ENCODE data around the gene PNMT. TPM values are rescaled to one million over a fixed set of nuclear protein-coding genes. Genes with fewer than 3 reads are reported as not detected.

The PNMT gene
- total and polyA plus RNA-seq, 2 donors (not counting 1 experiment from before 2014, with no cell fraction given): 0.13 to 0.76 TPM

DNA sequence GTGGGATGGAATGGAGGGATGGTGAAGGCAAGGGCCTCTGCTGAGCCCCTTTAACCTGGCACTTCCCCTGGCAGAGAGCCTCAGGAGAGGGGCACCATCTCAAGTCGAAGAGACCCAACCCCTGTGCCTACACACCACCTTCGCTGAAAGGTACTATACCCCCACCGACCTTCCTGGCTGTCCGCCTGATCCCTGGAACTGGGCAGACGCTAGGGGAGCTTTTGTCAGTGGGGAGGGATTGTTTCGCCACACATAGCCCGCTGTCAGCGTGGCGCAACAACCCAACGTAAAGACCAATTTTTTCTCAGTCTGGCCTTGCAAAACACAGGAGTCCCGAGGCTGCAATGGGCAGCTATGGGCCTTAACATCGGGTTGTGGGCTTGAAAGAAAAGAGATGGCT, 38.4 kb upstream of the PNMT start:
- ChIA-PET POLR2A (no interaction called here), CTCF (interaction anchor here (1.2 to 6.6 kb wide), 2 partner anchors 8 to 51 kb away, joined by 6 to 143 read pairs; no protein-coding TSS in a partner anchor)
- Mint-ChIP-seq H3K4me3 (no peak overlapping the region), H3K9me3 (ENCODE audit: insufficient read depth) (no peaks in the 10 kb centered on the region), H3K27me3 (peaks cover 30% of the 10 kb centered on the region), H3K27ac (no peak overlapping the region), H3K4me1 (peaks cover 25% of the 10 kb centered on the region)
- H3K4me3 ChIP-seq (ENCODE audit: control extremely low read depth in 1 of 5, extremely low read depth in 1 of 5, insufficient read depth in 1 of 5, low read depth in 2 of 5, low read length in 4 of 5): no peak overlapping the region
- intact Hi-C loops (cut with micrococcal nuclease): no loop called here
- no peak overlapping the region for H3K9ac ChIP-seq (ENCODE audit: low read length)
- H3K79me2 ChIP-seq (ENCODE audit: control insufficient read depth, insufficient read depth, low read length): peaks cover 9% of the 10 kb centered on the region
- no peak overlapping the region for H2AFZ ChIP-seq (ENCODE audit: insufficient read depth, low read depth, low read length, poor library complexity, severe bottlenecking)
- no peak overlapping the region for H3K27ac ChIP-seq (ENCODE audit: low read length in 2 of 2)
- no peak overlapping the region for H3K4me2 ChIP-seq (replicated peaks; ENCODE audit: low read depth, low read length, poor library complexity, severe bottlenecking)
- DNase-seq (no peak), ATAC-seq (ENCODE audit: low read depth) (no peak)
- WGBS (ENCODE audit: insufficient coverage): 92% methylated on average over 9 of the region's 12 CpGs
- H3K9me3 ChIP-seq (ENCODE audit: control extremely low read depth in 1 of 3, control insufficient read depth in 2 of 3, insufficient read depth in 1 of 3, low read length in 2 of 3): no peaks in the 10 kb centered on the region
- H4K20me1 ChIP-seq (ENCODE audit: control insufficient read depth, insufficient read depth, low read length, poor library complexity, severe bottlenecking): no peaks in the 10 kb centered on the region
- TF ChIP-seq, protein P1, sequence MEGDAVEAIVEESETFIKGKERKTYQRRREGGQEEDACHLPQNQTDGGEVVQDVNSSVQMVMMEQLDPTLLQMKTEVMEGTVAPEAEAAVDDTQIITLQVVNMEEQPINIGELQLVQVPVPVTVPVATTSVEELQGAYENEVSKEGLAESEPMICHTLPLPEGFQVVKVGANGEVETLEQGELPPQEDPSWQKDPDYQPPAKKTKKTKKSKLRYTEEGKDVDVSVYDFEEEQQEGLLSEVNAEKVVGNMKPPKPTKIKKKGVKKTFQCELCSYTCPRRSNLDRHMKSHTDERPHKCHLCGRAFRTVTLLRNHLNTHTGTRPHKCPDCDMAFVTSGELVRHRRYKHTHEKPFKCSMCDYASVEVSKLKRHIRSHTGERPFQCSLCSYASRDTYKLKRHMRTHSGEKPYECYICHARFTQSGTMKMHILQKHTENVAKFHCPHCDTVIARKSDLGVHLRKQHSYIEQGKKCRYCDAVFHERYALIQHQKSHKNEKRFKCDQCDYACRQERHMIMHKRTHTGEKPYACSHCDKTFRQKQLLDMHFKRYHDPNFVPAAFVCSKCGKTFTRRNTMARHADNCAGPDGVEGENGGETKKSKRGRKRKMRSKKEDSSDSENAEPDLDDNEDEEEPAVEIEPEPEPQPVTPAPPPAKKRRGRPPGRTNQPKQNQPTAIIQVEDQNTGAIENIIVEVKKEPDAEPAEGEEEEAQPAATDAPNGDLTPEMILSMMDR (IDR thresholded peaks at IDR 0.05): no peak
- TF ChIP-seq EZH2 (IDR thresholded peaks at IDR 0.05; ENCODE audit: borderline replicate concordance, insufficient read depth, low read depth, low read length, poor library complexity, severe bottlenecking): no peak
- peaks cover 17 to 23% of the 10 kb centered on the region in 2 donors for H3K4me1 ChIP-seq (ENCODE audit: control insufficient read depth in 2 of 2, insufficient read depth in 2 of 2, low read length in 2 of 2)
- no peaks in the 10 kb centered on the region for H3K36me3 ChIP-seq (replicated peaks in 1 of 2; ENCODE audit: control extremely low read depth in 1 of 2, control insufficient read depth in 1 of 2, extremely low read depth in 1 of 2, insufficient read depth in 2 of 2, low read length in 1 of 2)
- peaks cover 0 to 58% (median 16%) of the 10 kb centered on the region in 4 experiments for H3K27me3 ChIP-seq (replicated peaks in 1 of 4; ENCODE audit: control extremely low read depth in 1 of 4, control insufficient read depth in 3 of 4, insufficient read depth in 4 of 4, low read length in 3 of 4)

DNA sequence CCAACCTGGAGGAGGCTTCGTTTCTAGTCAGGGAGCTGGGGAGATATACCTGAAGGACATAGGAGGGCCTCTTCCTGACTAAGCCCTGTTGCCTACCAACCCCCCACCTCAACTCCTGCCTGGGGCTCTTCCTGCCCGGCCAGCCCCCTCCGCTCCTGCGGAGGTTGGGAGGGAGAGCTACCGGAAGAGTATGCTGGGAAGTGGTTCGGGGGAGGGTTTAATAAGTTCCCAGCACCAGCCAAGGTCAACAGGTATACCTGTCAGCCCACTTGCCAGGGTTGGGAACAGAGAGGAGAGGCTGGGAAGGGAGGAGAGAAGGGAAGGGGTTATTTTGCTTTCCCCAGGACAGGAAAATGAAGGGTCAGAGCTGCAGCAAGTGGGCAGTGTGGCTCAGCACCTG, 36.9 kb upstream of the PNMT start:
- H3K27ac ChIP-seq (ENCODE audit: low read length in 2 of 2): no peak overlapping the region
- no peak overlapping the region for H3K9ac ChIP-seq (ENCODE audit: low read length)
- H3K4me3 Mint-ChIP-seq: no peak overlapping the region
- intact Hi-C loops (cut with micrococcal nuclease): no loop called here
- peaks cover 19 to 25% of the 10 kb centered on the region in 2 donors for H3K4me1 ChIP-seq (ENCODE audit: control insufficient read depth in 2 of 2, insufficient read depth in 2 of 2, low read length in 2 of 2)
- peaks cover 0 to 43% (median 10%) of the 10 kb centered on the region in 4 experiments for H3K27me3 ChIP-seq (replicated peaks in 1 of 4; ENCODE audit: control extremely low read depth in 1 of 4, control insufficient read depth in 3 of 4, insufficient read depth in 4 of 4, low read length in 3 of 4)
- DNase-seq (no peak), ATAC-seq (ENCODE audit: low read depth) (no peak)
- no peak overlapping the region for H2AFZ ChIP-seq (ENCODE audit: insufficient read depth, low read depth, low read length, poor library complexity, severe bottlenecking)
- 35% methylated on average over 2 of the region's 6 CpGs for WGBS (ENCODE audit: insufficient coverage)
- no peak overlapping the region for H3K4me2 ChIP-seq (replicated peaks; ENCODE audit: low read depth, low read length, poor library complexity, severe bottlenecking)
- ChIA-PET POLR2A (no interaction called here), CTCF (interaction anchor here (0.6 to 6.6 kb wide), 2 partner anchors 9 to 37 kb away, joined by 3 to 143 read pairs; no protein-coding TSS in a partner anchor)
- no peak overlapping the region for H3K27ac Mint-ChIP-seq
- H3K36me3 ChIP-seq (replicated peaks in 1 of 2; ENCODE audit: control extremely low read depth in 1 of 2, control insufficient read depth in 1 of 2, extremely low read depth in 1 of 2, insufficient read depth in 2 of 2, low read length in 1 of 2): no peaks in the 10 kb centered on the region
- H3K79me2 ChIP-seq (ENCODE audit: control insufficient read depth, insufficient read depth, low read length): peaks cover 24% of the 10 kb centered on the region
- H4K20me1 ChIP-seq (ENCODE audit: control insufficient read depth, insufficient read depth, low read length, poor library complexity, severe bottlenecking): no peaks in the 10 kb centered on the region
- no peak overlapping the region for H3K4me3 ChIP-seq (ENCODE audit: control extremely low read depth in 1 of 5, extremely low read depth in 1 of 5, insufficient read depth in 1 of 5, low read depth in 2 of 5, low read length in 4 of 5)
- no peak for TF ChIP-seq EZH2 (IDR thresholded peaks at IDR 0.05; ENCODE audit: borderline replicate concordance, insufficient read depth, low read depth, low read length, poor library complexity, severe bottlenecking)
- TF ChIP-seq, protein P1 (IDR thresholded peaks at IDR 0.05): no peak
- no peaks in the 10 kb centered on the region for H3K9me3 Mint-ChIP-seq (ENCODE audit: insufficient read depth)
- H3K4me1 Mint-ChIP-seq: peaks cover 24% of the 10 kb centered on the region
- H3K9me3 ChIP-seq (ENCODE audit: control extremely low read depth in 1 of 3, control insufficient read depth in 2 of 3, insufficient read depth in 1 of 3, low read length in 2 of 3): no peaks in the 10 kb centered on the region
- H3K27me3 Mint-ChIP-seq: peaks cover 24% of the 10 kb centered on the region
